IPS-NIHi7 (cell line): ENCODE data around the gene FBLN1.
"Not testable (repeated sequence)": the region's sequence is repeated elsewhere in the genome, so short reads cannot be mapped to it uniquely, and the experiment has no call there.

Experiments used
- DNase-seq: peaks from one replicate; pipeline ENCODE4 v3.0.0; 2012; ENCODE audit warnings: mixed read lengths; ENCODE audit errors: extremely low spot score

Gene FBLN1, protein sequence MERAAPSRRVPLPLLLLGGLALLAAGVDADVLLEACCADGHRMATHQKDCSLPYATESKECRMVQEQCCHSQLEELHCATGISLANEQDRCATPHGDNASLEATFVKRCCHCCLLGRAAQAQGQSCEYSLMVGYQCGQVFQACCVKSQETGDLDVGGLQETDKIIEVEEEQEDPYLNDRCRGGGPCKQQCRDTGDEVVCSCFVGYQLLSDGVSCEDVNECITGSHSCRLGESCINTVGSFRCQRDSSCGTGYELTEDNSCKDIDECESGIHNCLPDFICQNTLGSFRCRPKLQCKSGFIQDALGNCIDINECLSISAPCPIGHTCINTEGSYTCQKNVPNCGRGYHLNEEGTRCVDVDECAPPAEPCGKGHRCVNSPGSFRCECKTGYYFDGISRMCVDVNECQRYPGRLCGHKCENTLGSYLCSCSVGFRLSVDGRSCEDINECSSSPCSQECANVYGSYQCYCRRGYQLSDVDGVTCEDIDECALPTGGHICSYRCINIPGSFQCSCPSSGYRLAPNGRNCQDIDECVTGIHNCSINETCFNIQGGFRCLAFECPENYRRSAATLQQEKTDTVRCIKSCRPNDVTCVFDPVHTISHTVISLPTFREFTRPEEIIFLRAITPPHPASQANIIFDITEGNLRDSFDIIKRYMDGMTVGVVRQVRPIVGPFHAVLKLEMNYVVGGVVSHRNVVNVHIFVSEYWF

DNA sequence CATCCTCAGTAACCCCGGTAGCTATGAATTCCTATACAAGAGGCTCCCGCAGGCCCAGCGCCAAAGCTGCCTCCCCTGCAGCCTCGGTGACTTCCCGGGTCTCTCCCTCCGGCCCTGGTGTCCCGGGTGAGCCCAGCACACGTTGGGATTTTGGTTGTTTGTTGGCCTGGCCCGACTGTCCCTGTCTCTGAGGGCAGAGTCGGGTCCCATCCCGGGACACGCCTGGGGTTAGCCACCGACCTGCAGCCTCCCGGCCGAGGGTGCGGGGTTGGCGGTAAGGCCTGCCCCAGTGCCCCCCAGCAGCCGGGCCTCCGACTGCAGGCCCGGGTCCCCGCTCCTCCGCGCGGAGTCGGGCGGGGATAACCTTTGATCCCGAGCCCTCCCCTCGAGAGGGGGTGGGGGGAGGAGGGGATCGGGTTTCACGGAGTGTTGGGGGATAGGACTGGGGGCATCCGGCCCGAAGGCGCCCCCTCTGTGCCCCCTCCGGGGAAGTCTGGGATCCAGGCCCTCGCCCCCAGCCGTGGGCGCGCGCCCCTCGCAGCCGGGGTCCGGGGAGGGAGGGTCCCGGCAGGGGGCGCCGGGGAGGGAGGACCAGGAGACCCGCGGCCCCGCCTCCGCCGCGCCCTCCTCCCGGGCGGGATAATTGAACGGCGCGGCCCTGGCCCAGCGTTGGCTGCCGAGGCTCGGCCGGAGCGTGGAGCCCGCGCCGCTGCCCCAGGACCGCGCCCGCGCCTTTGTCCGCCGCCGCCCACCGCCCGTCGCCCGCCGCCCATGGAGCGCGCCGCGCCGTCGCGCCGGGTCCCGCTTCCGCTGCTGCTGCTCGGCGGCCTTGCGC, at the start of gene FBLN1:
FBLN1 (plus strand) TSS at position 669 of the 835 bp plus-strand sequence; CDS start at position 772, 103 bp downstream.
- peak; percentile 87 for DNase-seq

DNA sequence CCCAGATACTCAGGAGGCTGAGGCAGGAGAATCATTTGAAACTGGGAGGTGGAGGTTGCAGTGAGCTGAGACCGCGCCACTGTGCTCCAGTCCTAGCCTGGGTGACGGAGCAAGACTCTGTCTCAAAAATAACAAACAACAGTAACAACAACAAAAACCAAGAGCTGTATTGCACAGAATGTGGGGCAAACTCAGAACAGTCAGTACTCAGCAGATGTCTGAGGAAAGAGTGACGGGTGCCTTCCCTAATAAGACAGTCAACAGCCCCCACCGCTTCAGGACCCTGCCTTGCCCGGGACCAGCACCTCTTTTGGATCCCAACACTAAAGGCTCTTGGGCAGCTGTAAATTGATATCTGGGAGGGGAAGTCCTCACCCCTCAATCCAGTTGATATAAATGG, 48.9 kb upstream of the FBLN1 start:
- no peak for DNase-seq

DNA sequence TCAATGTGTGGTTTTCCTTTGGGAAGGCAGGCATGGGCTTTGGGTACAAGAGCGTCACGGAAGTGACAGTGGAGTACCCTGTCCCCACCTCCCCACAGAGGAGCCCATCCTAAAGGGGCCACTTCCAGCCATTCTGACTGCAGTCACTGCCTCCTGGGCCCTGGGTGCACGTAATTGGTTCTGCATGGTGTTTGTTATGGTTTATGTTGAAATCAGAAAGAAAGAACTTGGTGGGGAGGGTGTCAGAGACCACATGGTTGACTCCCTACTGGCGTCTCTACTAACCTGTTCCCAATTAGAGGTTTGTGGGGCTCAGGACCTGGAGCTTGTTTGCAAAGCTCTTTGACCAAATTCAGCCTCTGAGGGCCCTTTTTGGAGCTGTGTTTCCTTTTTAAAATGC, 48.4 kb upstream of the FBLN1 start:
- peak; percentile 3 for DNase-seq

GRCh38 chr22:45455212-45455611, 47.5 kb upstream of the FBLN1 start:
- peak; percentile 4 for DNase-seq

DNA sequence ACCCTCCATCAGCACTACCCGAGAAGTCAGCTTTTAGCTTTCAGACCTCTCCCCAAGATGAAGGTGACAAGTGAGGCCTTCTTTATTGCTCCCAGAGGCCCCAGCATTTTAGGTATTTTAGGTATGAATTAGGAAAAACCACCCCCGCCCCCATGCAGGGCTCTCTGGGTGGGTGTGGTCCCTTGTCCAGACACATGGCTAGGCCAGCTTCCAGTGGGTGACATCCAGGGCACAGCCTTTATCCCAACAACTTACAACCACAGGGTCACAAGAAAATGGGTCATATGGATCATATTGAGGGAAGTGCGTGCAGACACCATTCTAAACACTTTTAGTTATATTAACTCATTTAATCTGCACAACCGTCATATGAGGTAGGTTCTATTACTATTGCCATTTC, 47.1 kb upstream of the FBLN1 start:
- no peak for DNase-seq

- no peak for DNase-seq
Measured at GRCh38 chr22:45456811-45457210, 45.9 kb upstream of the FBLN1 start.

- DNase-seq = no peak
Measured at GRCh38 chr22:45458532-45458931, 44.2 kb upstream of the FBLN1 start.

GRCh38 chr22:45459235-45459634, 43.4 kb upstream of the FBLN1 start:
- peak; percentile 3 for DNase-seq

DNA sequence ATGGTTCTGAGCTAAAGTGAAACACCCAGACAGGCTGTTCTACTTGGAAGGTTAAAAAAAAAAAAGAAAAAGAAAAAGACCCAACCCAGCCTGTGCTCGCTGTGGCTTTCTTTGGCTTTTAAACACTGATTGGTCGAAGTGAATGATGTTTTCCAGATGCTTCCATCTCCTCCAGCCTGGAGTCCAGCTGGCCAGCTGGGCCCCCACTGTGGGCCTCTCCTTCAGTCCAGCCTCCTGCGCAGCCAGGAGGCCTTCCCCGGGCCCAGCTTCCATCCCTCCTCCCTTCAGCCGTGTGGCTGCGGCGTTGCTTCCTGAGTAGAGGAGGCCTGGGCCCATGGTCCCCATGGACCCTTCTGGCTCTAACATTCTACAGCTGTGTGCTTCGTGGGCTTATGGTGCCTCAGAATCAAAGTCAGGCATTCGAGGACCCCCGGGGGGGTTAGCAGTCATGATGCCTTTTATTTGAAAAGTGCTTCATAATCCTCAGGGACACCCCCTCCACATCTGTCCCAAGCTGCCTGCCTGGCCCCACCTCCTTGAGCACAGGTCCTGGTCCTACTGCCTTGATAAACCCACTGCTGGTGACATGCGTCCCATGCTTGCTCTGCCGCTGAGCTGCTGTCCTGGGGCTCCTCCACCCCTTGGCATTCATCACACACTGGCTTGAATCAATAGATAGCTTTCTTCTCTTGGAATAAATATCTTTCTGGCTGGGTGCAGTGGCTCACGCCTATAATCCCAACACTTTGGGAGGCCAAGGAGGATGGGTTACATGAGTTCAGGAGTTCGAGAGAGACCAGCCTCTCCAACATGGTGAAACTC, 42.2 kb upstream of the FBLN1 start:
- no peak for DNase-seq

DNA sequence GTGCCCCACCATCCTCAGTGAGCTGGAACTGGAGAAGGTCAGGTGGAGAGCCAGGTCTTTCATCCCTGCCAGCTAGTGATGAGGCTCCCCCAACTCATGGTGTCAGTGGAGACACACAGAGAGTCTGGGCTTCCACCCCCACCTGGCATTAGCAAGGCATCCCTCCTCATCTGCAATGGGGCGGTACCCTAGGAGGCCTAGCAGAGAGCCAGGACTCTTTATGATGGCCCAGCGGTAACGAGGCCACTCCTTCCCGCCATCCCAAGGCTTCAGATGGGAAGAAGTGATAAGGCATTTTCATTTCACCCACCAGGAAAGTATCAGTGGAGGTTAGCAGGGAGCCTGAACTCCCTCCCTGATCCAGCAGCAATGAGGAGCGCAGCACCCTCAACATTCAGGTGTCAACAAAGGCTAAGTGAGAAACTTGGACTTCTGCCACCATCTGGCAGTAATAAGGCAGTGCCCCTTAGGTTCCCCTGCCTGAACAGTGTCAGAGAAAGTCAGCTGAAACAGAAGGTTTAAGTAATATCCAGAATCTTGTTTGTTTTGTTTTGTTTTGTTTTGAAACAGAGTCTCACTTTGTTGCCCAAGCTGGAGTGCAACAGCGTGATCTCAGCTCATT, 40.5 kb upstream of the FBLN1 start:
- DNase-seq = peak; percentile 73

DNA sequence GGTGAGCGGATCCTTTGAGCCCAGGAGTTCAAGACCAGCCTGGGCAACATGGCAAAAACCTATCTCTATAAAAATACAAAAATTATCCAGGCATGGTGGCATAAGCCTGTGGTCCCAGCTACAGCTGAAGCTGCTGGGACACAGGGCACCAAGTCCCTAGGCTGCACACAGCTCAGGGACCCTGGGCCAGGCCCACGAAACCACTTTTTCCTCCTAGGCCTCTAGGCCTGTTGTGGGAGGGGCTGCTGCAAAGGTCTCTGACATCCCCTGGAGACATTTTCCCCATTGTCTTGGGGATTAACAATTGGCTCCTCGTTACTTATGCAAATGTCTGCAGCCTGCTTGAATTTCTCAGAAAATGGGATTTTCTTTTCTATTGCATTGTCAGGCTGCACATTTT, 39.0 kb upstream of the FBLN1 start:
- not testable (repeated sequence) for DNase-seq

- no peak for DNase-seq
Measured at GRCh38 chr22:45465633-45466032, 37.0 kb upstream of the FBLN1 start.

DNA sequence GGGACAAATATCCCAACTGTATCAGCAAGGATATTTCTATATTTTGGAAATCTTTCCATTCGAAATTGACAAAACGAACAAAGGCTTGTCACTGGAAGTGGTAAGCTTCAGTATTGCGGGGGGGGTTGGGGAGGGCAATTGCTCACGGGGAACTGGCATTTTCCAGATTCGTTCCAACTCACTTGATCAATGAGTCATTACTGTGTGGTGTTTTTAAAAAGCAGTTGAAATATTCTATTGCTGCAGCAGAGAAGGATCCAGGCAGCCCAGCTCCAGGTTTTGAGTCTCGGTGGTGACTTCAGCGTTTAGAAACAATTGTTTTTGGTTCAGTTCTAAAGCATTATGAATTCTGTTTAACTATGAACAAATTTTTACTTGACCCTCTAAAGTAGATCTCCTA, 33.8 kb upstream of the FBLN1 start:
- DNase-seq = no peak

GRCh38 chr22:45469281-45470073, 33.2 kb upstream of the FBLN1 start:
- no peak for DNase-seq

DNA sequence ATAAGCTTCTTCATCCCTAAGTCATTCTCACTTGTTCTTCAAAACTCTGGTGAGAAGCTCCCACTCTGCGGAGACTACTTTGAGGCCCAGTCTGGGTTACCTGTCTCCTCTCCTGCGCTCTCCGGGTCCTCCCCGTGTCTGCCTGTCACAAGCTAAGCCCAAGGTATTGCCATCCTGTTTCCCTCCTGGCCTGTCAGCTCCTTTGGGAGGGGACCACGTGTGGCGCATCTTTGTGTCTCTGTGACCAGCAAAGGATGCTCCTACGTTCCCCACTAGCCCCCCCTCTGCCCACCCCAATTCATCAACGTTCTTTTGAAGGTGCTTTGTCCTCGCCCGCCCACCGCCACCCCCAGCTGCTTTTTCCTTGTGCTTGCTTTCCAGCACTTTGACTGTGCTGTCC, 31.8 kb upstream of the FBLN1 start:
- DNase-seq = no peak

DNA sequence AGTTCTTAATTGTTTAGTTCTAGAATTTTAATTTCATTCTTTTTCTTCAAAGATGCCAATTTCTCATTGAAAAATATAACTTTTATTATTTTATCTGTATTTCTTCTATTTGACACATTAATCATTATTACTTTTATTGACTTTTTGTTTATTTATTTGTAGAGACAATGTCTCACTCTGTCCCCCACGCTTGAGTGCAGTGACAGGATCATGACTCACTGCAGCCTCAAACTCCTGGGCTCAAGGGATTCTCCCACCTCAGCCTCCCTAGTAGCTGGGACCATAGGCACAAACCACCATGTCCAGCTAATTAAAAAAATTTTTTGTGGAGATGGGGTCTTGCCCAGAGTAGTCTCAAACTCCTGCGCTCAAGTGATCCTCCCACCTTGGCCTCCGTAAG, 30.3 kb upstream of the FBLN1 start:
- DNase-seq = no peak

- no peak for DNase-seq
Measured at GRCh38 chr22:45473626-45474237, 29.0 kb upstream of the FBLN1 start.

DNA sequence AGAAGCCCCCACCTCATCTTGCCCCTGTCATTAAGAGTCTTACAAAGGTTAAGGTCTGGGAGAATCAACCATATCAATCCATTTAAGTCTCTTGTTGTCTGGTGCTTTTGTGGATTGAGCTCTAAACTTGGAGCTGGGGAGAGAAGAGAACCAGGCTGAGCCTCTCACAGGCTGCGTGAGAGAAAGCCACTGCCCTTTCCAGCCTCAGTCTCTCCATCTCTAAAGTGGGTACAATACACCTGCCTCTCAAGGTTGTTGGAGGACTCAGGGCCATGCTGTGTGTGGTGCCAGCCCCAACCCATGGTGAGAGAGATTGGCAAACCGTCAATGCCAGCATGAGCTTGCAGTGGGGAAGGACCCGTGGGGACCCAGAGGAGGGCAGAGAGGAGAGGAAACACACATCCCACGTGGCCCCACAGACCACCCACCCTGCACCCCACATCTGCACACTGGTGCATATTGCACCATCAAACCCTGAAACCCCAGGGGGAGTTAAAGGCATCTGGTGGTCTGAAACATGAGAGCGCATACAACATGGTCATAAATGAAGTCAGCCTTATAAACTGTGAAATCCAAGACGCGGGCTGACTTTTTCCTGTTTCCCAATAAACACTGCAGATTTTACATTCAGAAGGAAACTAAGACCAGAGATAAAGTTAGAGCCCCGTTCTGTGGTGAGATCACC, 27.5 kb upstream of the FBLN1 start:
- DNase-seq = no peak

DNA sequence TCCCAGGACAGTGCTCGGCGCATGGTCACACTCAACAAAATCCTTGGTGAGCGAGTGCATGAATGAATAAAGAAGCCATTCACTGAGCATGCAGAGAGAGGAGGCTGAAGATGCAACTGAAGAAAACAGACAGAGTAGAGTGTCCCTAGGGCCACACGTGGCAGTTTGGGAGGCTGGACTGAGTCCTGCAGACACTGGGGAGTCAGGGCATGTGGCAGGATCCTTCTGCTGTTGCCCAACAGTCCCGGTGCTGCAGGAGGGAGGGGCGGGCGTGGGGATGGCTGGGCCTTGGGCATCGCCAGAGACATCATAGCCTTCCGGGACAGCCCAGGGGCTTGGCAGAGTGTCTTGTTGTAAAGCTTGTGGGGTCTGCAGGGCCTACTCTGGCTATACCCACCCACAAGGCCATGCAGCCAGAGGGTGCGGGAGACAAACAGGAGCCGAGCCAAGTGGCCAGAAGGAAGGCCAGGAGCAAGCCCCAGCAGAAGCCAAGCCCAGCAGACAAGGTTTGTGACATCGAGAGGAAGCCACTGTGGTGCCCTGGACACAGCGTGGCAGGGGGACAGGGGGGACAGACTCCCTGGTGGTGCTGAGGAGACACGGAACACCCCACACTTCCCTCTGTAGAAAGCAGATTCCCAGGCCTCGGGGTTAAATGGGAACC, 26.7 kb upstream of the FBLN1 start:
- DNase-seq = no peak
